Tibial artery (tissue), 4 donors: ENCODE measurements around the gene SPTBN4.

ENCODE experiments used
- DNase-seq, 2 donors: peaks; one replicate each; pipeline ENCODE4 v3.0.0-alpha.2; 2019
- H3K27ac ChIP-seq, 2 donors: fragments of 200-600 bp; sonication (generic) in 1 of 2; 1 replicate in 1 of 2; 2 replicates in 1 of 2; pipeline ENCODE4 v1.5.1; 2018 to 2019; ENCODE audit warnings: mild to moderate bottlenecking in 1 of 2
- H3K27me3 ChIP-seq, 2 donors: fragments of 200-600 bp; sonication (generic) in 1 of 2; one replicate each; pipeline versions ENCODE4 v1.5.1 to v1.6.0; 2016 to 2019
- H3K36me3 ChIP-seq, 3 donors: fragments of 200-600 bp; sonication (generic) in 2 of 3; one replicate each; pipeline ENCODE4 v1.5.1; 2016 to 2019; ENCODE audit warnings: mild to moderate bottlenecking in 2 of 3
- H3K4me1 ChIP-seq, 4 donors: fragments of 200-600 bp; sonication (generic) in 2 of 4; 1 replicate in 3 of 4; 2 replicates in 1 of 4; pipeline ENCODE4 v1.5.1; 2016 to 2019
- H3K4me3 ChIP-seq, 2 donors: fragments of 200-600 bp; sonication (generic) in 1 of 2; 1 replicate in 1 of 2; 2 replicates in 1 of 2; pipeline ENCODE4 v1.5.1; 2018 to 2019; ENCODE audit warnings: mild to moderate bottlenecking in 2 of 2
- H3K9me3 ChIP-seq, 3 donors: fragments of 200-600 bp; sonication (generic) in 1 of 3; one replicate each; pipeline ENCODE4 v1.5.1; 2016 to 2019
- intact Hi-C: fragments of 100-400 bp; cut with DNase I; formaldehyde crosslinking; loops from one replicate; pipeline ENCODE4 v1.15.0; 2023; ENCODE audit warnings: low total_unique reads
- TF ChIP-seq, protein P1 (sequence below), 2 experiments: fragments of 200-600 bp in 1 of 2; fragments of 450-650 bp in 1 of 2; IDR thresholded peaks; one replicate each; pipeline ENCODE4 v1.5.1; 2017 to 2019; ENCODE audit warnings: antibody characterized with exemption in 2 of 2, mild to moderate bottlenecking in 1 of 2, moderate library complexity in 1 of 2

SPTBN4 gene

DNA sequence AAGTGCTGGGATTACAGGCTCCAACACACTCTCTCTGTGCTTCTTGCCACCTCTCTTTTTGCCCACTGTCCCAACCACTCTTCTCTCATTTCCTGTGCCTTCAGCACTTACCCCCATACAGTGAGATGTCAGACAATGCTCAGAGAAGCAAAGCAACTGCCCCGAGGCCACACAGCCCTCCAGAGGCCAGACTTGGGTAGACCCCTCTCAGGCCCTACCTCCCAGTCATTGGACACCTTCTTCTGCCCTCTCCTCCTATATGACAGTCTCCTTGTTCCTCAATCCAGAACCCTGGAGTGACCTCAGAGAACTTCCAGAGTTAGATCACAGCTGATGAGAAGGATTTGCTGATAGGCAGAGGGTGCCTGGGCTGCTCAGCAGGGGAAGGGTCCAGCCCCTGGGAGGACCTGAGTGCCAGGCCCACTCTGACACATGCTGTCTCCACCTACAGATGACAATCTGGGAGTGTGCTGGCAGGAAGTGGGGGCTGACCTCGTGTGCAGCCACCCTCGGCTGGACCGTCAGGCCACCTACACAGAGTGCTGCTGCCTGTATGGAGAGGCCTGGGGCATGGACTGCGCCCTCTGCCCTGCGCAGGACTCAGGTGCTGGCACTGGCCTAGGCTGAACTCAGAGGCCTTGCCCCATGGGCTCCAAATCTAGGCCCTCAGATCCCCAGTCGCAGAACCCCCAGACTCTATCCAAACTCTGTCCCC lies 158.8 kb downstream of the SPTBN4 start:
- no peaks in the 10 kb centered on the region for H3K4me1 ChIP-seq
- peaks cover 25 to 86% (median 62%) of the 10 kb centered on the region in 3 donors for H3K36me3 ChIP-seq
- no peaks in the 10 kb centered on the region for H3K9me3 ChIP-seq
- H3K4me3 ChIP-seq, result no peak overlapping the region
- no peak overlapping the region for H3K27ac ChIP-seq
- no peaks in the 10 kb centered on the region for H3K27me3 ChIP-seq
- TF ChIP-seq, protein P1, sequence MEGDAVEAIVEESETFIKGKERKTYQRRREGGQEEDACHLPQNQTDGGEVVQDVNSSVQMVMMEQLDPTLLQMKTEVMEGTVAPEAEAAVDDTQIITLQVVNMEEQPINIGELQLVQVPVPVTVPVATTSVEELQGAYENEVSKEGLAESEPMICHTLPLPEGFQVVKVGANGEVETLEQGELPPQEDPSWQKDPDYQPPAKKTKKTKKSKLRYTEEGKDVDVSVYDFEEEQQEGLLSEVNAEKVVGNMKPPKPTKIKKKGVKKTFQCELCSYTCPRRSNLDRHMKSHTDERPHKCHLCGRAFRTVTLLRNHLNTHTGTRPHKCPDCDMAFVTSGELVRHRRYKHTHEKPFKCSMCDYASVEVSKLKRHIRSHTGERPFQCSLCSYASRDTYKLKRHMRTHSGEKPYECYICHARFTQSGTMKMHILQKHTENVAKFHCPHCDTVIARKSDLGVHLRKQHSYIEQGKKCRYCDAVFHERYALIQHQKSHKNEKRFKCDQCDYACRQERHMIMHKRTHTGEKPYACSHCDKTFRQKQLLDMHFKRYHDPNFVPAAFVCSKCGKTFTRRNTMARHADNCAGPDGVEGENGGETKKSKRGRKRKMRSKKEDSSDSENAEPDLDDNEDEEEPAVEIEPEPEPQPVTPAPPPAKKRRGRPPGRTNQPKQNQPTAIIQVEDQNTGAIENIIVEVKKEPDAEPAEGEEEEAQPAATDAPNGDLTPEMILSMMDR (IDR thresholded peaks at IDR 0.05), result no peak
- intact Hi-C loops, result no loop called here
- no peak for DNase-seq
